IPS-NIHi7 (cell line): Measurements from ENCODE around the gene STRA8.

Experiments
- DNase-seq: peaks from one replicate; pipeline ENCODE4 v3.0.0; 2012; ENCODE audit warnings: mixed read lengths; ENCODE audit errors: extremely low spot score

The STRA8 gene

DNA sequence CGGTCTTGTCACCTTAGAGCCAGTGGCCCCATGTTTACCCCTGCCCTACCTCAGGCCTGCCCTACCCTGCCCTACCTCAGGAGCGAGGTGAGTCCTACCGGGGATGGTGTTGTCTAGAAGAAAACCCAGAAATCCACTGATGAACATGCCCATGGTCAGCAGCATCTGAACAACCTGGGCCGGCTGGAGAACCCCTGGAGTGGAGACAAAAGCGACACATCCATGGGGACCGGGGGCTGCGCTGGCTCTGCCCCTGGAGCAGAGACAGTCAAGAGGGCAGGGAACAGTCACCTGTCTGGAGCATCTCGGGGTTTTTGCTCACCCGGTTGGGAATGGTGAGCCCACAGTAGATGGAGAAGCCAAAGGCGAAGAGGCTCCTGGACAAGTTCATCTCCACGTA, 36.3 kb downstream of the STRA8 start:
- no peak for DNase-seq

DNA sequence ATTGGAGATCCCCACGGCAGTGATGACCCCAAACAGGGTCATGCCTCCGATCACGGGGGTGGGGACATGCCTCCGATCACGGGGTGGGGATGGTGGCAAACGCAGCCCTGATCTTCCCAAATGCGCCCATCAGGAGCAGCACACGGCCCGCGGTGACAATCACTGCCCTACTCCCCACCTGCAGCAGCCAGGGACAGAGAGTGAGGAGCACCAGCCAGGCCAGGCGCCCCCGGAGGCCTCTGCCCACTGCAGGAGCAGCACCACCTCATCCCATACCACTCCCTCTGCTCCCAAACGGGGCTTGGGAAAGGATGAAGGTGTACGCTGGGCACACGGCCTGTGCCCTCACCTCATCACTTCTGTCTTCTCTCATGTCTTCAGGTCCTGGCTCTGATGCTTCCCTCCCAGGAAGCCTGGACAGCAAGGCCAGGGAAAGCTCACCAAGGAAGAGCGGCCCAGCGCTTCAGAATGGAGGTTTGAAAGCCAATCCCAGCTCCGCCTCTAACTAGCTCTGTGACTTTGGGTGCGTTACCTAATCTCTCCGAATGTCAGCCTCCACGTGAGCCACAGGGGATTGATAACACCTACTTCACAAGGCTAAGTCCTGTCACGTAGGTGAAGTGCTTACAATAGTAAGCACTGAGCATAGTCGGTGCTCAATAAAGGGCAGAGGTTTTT, 37.1 kb downstream of the STRA8 start:
- no peak for DNase-seq

DNA sequence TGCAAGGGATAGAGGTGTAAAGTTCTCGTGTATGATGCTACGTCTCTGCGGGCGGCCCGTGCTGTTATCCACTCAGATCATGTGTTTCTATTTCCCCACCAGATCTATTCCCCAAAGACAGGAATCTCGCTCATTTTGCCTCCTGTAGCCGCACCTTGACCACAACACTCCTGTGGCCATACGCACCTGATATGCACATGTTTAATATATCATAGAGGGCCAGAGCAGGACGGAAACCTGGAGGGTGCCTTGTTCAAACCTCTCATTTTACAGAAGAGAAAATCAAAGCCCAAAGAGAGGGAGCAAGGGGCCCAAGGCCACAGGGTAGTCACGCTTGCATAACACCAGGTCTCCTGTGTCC, 37.6 kb downstream of the STRA8 start:
- no peak for DNase-seq

DNA sequence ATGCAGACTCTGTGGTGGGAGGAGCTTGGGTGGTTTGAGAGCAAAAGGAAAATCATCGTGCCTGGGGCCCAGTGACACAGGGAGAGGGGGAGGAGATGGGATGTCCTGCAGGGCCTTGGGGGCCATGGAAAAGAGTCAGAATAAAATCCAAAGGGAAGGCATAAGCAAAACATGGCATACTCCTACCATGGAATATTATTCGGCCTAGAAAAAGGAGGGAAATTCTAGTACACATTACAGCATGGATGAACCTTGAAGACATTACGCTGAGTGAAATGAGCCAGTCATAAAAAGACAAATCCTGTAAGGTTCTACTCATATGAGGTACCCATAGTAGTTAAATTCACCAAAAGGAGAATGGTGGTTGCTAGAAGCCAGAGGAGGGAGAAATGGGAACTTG, 38.7 kb downstream of the STRA8 start:
- no peak for DNase-seq

DNA sequence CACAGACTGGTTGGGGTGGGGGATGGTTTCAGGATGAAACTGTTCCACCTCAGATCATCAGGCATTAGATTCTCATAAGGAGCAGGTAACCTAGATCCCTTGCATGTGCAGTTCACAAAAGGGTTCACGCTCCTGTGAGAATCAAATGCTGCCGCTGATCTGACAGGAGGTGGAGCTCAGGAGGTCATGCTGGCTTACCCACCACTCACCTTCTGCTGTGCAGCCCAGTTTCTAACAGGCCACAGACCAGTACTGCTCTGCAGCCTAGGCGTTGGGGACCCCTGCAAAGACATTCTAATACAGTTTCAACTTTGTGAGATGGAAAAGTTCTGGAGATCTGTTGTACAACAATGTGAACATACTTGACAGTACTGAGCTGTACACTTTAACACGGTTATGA, 39.9 kb downstream of the STRA8 start:
- DNase-seq = no peak

DNA sequence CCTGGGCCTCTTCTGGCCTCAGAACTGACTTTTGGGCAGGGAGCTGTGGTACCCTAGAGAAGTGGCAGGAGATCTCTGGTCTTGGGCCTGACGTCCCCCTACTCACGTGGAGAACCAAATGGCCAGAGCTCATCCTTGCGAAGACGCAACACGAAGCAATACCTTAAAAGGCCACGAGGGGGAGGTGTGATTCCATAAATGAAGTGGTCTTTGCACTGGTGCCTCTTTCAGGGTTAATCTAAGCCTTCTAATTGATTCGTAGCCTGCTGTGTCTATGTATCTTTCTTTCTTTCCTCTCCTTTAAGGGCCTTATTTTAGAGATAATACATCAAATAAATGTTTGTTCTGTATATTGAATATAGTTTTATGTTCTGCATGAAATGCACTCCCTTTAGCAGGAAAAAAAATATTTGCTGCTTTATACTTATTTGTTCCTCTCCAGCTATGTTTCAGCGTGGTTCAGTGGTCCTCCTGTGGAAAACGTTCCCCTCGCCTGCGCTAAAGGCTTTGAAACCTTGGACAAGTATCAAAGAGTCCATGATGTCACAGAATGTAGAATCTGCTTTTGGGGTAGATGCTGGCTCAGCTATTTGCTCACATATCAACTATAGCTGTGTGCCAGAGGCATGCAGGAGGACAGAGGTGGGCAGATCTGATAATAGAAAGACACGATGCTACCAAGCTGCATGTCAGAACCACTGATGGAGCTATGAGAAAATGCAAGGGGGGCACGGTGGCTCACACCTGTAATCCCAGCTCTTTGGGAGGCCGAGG, 41.0 kb downstream of the STRA8 start:
- DNase-seq = peak; percentile 83

DNA sequence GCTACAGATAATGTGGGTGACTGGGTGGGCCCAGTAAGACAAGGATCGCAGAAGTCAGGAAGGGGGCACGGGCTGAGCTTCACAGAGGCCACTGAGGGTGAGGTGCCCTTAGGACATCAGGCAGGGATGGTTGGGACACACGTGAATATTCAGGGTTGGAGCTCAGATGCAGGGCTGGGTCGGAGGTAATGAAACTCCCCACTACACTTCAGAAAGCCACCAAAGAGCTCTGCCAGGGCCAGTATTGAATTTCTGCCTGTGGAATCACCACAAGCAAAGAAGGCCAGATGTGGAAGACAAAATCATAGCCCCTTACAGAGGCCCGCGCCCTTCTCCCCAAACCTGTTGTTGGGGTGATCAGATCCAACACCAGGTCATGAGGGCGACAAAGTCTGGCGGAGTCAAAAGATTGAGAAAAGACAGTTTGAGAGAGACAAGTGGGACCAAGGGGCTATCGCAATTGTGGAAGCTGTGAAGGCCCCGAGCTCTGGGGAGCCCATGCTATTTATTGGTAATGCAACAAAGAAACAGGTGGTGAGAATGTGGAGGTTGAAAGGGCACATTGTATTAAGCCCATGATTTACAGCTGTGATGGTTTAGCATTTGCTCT, 42.4 kb downstream of the STRA8 start:
- no peak for DNase-seq

DNA sequence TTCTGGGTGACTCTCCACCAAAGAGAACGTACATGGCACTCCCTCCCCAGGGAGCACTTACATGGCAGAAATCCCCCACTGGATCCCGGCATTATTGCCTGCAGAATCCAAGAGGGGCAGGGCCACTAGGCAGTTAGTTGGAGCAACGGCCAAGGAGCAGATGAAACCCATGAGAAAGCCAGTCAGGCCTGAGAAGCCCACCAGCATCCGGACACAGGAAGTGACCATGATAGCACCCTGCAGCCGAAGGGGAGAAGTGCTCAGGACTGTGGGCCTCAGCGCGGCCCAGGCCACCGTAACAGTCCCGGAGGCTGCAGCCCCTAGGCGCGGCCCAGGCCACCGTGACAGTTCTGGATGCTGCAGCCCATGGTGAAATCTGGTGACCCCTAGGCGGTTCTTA, 43.5 kb downstream of the STRA8 start:
- DNase-seq = no peak

DNA sequence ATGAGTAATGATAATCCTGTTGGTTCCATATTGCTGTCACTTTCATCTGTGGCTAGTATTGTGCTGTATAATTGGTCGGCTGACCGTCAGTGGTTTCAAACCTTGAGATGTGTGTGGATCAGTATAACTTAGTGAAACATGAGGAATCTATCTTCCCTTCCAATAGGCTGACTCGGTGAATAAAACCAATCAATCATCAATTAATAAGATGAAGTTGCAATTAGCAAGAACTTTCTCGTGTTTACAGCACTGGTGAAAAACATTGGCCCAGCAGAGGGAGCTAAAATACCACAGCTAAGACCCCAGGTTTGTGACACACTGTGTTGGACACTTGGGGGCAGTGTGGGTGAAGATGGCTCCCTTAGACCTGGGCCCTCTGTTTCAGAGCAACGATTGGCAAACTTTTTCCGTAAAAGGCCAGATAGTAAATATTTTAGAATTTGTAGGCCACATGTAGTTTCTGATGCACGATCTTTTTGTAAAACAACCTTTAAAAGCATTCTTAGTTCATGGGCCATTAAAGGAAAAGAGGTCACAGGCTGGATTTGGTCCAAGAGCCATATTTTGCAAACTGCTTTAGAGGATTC, 47.8 kb downstream of the STRA8 start:
- DNase-seq = peak; percentile 87

DNA sequence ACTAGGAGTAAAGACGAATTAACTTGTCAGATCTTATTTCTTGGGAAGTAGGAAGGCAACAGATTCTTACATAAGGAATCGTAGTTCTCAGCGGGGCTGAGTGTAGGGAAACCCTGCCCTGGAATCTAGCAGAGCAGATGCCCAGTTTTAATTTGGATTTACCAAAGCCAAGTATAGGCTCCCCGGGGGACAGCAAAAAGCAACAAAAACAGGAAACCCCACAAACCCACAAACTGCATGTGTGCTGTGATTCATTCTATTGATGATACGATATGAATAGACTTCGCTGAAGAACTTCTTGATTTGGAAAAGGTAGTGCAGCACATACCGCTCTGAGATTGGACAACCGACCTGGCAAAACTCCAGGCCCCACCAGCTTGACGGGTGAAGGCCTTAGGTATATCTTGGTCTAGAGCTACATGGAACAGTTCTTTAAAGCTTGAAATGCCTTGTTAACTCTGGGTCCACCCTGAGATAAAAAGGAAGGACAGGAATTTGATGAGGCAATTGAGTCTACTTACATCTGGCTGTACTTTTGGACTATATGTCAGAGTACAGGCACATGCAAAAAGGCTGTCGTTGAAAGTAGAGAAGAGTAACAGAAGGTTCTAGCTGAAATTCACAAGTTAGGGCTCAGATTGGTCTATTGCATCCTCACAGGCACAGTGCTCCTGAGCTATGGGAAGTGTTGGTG, 49.1 kb downstream of the STRA8 start:
- no peak for DNase-seq

DNA sequence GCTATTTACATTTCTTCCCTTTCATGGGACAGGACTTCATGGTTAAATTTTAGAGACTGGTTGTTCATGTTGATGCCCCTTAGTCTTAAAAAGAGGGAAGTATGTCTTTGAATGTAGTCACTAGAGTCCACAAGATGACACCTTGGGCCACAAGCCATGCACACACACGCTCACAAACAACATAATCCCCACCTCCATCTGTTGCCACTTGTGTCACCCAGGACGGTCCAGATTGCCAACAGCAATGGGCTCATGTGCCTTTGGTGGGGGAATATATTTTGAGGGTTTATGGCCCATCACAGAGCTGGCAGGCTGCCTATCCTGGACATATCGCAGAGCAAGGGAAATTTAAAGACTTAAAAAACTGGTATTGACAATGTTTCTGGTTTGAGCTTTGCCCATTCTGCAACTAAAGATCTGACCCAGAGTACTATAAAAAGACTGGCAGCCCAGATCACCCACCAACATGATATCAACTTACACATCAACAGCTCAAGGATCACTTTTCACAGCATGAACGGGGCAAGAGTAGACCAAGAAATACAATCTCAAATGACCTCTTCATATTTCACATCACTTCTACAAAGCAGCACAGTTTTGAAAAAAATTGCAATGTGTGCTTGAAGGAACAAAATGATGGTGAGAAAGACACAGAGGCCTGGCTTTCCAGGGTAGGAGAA, 50.5 kb downstream of the STRA8 start:
- DNase-seq = no peak

DNA sequence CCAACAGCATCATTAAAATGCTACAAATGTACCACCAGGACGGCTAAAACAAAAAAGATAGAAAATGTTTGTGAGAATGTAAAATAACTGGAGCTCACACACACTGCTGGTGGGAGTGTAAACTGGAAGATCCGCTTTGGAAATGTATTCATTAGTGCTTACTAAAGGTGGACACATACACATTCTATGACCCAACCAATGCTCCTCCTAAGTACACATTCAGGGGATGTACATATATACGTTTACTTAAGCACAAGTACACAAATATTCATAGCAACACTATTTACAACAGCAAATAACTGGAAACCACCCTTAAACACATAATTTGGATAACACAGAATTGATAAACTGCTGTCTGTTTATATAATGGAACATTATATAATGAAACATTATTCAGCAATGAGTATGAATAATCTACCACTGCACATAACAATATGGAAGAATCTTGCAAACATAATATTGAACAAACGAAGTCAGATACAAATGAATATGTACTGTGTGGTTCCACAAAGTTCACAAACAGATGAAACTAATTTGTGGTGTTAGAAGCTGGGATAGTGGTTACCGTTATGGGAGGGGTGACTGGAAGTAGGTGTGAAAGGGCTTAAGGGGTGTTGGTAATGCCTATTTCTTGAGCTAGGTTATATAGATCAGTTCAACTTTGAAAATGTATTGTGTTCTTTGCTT, 52.1 kb downstream of the STRA8 start:
- DNase-seq = no peak

DNA sequence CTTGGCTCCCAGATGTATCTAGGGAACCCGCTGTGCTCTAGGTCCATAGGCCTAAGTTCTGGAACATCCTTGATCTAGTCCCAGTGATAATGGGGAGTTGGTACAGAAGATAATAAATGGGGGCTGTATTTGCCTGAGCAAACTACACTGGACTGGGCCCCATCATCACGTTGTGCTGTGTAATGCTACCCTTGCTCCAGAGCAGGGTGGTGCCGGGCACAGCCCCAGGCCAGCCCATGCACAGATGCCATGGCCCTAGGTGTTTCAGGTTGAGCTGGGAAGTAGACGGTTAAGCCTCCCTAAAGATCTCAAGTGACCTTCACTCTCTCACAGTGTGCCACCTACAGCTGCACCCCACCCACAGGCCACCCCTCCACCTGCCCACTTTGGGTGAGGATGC, 53.2 kb downstream of the STRA8 start:
- DNase-seq = no peak

DNA sequence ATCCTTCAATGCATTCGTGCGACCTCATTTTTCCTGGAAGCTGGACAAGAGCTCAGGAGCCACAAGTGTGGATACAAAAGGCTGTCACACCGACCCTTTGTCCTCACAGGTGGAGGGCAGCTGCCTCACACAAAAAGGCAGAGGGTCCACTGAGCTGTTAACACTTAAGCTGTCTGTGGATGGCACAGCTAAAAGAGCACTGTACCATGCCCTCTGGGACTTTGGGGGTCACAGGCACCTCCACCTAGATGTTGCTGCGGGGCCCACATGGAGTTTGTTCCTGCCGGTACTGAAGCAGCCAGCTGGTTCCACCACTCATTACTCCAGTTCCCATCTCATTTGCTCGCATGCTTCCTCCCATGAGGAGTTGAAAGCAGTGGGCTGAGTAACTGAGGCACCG, 57.0 kb downstream of the STRA8 start:
- no peak for DNase-seq

DNA sequence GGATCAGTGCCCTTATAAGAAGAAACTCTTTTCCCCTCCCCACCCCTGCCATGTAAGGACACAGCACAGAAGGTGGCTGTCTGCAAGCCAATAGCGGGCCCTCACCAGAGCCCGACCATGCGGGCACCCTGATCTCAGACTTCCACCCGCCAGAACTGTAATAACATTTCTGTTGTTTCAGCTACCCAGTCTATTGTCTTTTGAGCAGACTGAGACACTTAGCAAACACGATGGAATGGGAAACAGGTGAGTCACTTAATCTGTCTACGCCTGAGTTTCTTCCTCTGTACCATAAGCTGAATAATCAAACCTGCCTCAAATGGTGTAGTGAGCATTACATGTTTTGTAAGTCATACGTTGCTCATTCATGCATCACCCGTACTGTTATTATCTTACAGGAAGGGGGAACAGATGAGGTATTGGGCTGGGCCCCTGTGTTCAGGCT, 58.2 kb downstream of the STRA8 start:
- no peak for DNase-seq

DNA sequence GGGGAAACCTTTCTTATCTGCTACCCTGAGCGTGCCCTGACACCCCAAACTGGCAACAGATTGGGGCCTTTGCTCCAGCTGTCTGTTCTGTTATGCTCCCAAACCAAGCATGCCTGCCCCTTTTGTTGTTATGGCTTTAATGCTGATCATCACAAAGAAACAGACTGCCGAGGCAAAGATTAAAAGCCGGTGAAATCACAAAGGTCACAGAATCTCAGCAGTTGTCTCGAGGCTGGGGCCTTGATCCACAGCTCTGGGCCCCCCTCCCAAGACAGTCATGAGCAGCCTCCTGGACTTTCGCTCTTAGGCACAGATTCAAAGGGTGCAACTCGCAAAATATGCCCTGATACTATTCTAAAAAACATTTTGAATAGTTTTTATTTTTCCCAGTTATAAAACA, 65.6 kb downstream of the STRA8 start:
- no peak for DNase-seq

DNA sequence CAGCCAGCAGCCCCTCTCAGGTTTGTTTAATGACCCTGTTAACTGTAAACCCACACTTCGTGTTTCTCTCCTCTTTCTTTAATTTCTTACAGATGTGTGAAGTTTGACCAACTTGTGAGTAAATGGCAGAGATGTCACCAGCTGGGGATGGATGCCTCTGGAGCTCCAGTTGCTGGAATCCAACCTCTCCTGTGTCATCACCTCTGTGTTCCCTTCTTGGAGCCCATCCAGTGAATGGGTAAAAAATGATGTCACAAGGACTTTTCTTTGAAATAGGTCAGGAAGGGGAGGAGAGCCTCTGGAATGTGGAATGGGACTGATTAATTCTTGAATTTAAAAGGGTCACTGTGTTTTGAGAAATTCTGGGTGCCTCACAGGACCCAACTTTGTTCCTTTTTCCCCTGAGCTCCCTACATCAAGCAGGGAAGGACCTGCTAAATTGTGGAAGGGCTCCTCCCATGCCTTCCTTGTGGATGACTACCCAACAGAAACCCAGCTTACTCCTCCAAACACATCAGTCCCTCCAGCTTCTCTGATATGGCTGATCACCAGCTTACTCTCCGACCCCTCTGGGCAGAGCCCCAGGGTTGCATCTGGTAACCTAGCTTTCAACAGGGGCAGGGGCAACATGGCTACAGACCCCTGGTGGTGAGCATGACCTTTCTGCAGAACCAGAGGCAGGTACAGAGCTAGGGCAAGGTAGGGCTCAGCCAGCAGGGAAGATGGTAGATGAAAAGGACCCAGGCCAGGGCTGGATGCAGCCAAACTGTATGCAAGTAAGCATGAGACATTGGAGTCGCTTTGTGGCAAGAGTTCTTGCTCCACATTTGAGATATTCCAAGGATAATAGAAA, 67.5 kb downstream of the STRA8 start:
- no peak for DNase-seq
